Peyer's patch (tissue), 4 donors: Measurements from ENCODE around the gene RUNDC1.

Experiments
- CTCF ChIP-seq, 6 experiments: fragments of 450-650 bp in 4 of 6; fragments of 200-600 bp in 2 of 6; sonication (generic) in 1 of 6; IDR thresholded peaks; one replicate each; pipeline ENCODE4 v1.5.1; 2017 to 2019; ENCODE audit warnings: antibody characterized with exemption in 6 of 6, mild to moderate bottlenecking in 3 of 6, moderate library complexity in 1 of 6
- POLR2A ChIP-seq, 2 donors: fragments of 450-650 bp; IDR thresholded peaks; one replicate each; pipeline ENCODE4 v1.5.1; 2017; ENCODE audit warnings: antibody characterized with exemption in 2 of 2, mild to moderate bottlenecking in 2 of 2, moderate library complexity in 2 of 2

- TF ChIP-seq CTCF (IDR thresholded peaks at IDR 0.05) (no peak), POLR2A (IDR thresholded peaks at IDR 0.05) (peak in 1 of 2 donors; percentile 73)
These were observed 30.4 kb downstream of the RUNDC1 start for GRCh38 chr17:43010667-43011308.
